Fibroblast of the aortic adventitia (primary cell): ENCODE measurements around the gene EML1. TPM values are rescaled to one million over a fixed set of nuclear protein-coding genes. Genes with fewer than 3 reads are reported as not detected.

Experiments used
- DNase-seq: peaks from one replicate; pipeline ENCODE4 v3.0.0-alpha.2; 2010; ENCODE audit warnings: low read depth
- H3K4me3 ChIP-seq: 2 replicates; pipeline ENCODE4 v1.5.1; 2011; ENCODE audit warnings: low read depth, mild to moderate bottlenecking, control low read depth, low read length, moderate library complexity
- total RNA-seq: library from RNA; depleted of rRNA; stranded (reverse); fragments of >200 nt; gene quantifications from 2 replicates; pipeline ENCODE4 v1.2.3, GENCODE V29; 2012; ENCODE audit warnings: low replicate concordance
- TF ChIP-seq, protein P1 (sequence below): IDR thresholded peaks from 2 replicates; pipeline ENCODE4 v1.5.1; 2011; ENCODE audit warnings: mild to moderate bottlenecking, low read length, control low read depth, inconsistent platforms; ENCODE audit not compliant: insufficient read depth

The EML1 gene
- total RNA-seq, 1 donor, result 80.3 TPM

GRCh38 chr14:99817331-99817730 lies 24.1 kb downstream of the EML1 start:
- no peak overlapping the region for H3K4me3 ChIP-seq
- DNase-seq, result no peak
- TF ChIP-seq, protein P1, sequence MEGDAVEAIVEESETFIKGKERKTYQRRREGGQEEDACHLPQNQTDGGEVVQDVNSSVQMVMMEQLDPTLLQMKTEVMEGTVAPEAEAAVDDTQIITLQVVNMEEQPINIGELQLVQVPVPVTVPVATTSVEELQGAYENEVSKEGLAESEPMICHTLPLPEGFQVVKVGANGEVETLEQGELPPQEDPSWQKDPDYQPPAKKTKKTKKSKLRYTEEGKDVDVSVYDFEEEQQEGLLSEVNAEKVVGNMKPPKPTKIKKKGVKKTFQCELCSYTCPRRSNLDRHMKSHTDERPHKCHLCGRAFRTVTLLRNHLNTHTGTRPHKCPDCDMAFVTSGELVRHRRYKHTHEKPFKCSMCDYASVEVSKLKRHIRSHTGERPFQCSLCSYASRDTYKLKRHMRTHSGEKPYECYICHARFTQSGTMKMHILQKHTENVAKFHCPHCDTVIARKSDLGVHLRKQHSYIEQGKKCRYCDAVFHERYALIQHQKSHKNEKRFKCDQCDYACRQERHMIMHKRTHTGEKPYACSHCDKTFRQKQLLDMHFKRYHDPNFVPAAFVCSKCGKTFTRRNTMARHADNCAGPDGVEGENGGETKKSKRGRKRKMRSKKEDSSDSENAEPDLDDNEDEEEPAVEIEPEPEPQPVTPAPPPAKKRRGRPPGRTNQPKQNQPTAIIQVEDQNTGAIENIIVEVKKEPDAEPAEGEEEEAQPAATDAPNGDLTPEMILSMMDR, result no peak

- no peak overlapping the region for H3K4me3 ChIP-seq
- TF ChIP-seq, protein P1, result no peak
- DNase-seq, result no peak
Measured at GRCh38 chr14:99818503-99819036, 25.4 kb downstream of the EML1 start.

DNA sequence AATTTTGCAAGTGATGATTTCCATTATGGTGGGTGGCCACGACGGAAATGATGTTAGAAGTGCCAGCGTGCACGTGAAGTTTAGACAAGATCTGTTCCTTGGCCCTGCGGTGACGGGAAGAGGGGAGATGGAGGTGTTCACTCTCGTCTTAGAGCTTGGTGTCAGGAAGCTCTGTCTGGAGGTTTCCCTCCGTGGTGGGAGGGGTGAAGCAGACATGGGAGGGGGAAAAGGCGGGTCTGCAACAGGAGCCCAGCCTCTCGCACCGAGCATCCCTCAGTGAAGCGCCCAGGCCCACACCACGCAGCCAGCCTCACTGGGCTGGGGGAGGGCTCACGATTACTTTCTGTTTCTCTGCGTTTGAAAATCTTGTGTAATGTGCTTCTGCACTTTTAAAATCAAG lies 26.3 kb downstream of the EML1 start:
- no peak for DNase-seq
- TF ChIP-seq, protein P1, result no peak
- H3K4me3 ChIP-seq, result peak overlapping the region; percentile 32

GRCh38 chr14:99820702-99821331 lies 27.6 kb downstream of the EML1 start:
- no peak overlapping the region for H3K4me3 ChIP-seq
- TF ChIP-seq, protein P1, result no peak
- no peak for DNase-seq

- peak; percentile 90 for DNase-seq
- TF ChIP-seq, protein P1, result no peak
- H3K4me3 ChIP-seq, result no peak overlapping the region
Measured at GRCh38 chr14:99821519-99822508, 28.6 kb downstream of the EML1 start.

- H3K4me3 ChIP-seq, result no peak overlapping the region
- TF ChIP-seq, protein P1, result no peak
- DNase-seq, result no peak
Measured at GRCh38 chr14:99822800-99823455, 29.7 kb downstream of the EML1 start.
